CD4-positive, CD25-positive, alpha-beta regulatory T cell (primary cell): Measurements from ENCODE around the gene CLDN20. TPM values are rescaled to one million over a fixed set of nuclear protein-coding genes. Genes with fewer than 3 reads are reported as not detected.
A peak's percentile ranks its signal among the peaks of the same experiment; 100 is the strongest.

ENCODE experiments used
- ATAC-seq, 2 donors: fragments of 150-1000 bp; cut with Tn5 transposase; one replicate each; pipeline ENCODE4 v1.10.0; 2021; ENCODE audit warnings: low read depth in 2 of 2, moderate number of reproducible peaks in 2 of 2, moderate library complexity in 1 of 2
- DNase-seq, 3 donors: peaks; one replicate each; pipeline versions ENCODE4 v3.0.0 to v3.0.0-alpha.2; 2012 to 2022; ENCODE audit warnings: mixed read lengths in 1 of 3
- H3K27ac ChIP-seq: one replicate; pipeline ENCODE4 v1.7.0; 2013; ENCODE audit warnings: mild to moderate bottlenecking, low read length; ENCODE audit not compliant: insufficient read depth, poor library complexity, severe bottlenecking
- H3K27me3 ChIP-seq: one replicate; pipeline ENCODE4 v1.7.0; 2013; ENCODE audit warnings: low read length; ENCODE audit not compliant: control insufficient read depth, insufficient read depth
- H3K36me3 ChIP-seq: one replicate; pipeline ENCODE4 v1.7.0; 2013; ENCODE audit warnings: mild to moderate bottlenecking, low read length, moderate library complexity; ENCODE audit not compliant: control insufficient read depth, insufficient read depth
- H3K4me1 ChIP-seq: 2 replicates; pipeline ENCODE4 v1.7.0; 2013; ENCODE audit warnings: mild to moderate bottlenecking, low read length; ENCODE audit not compliant: insufficient read depth, control insufficient read depth, poor library complexity, severe bottlenecking
- H3K4me3 ChIP-seq: one replicate; pipeline ENCODE4 v1.7.0; 2013; ENCODE audit warnings: low read depth, mild to moderate bottlenecking, low read length, moderate library complexity
- H3K9me3 ChIP-seq, 2 experiments: 1 replicate in 1 of 2; 2 replicates in 1 of 2; pipeline ENCODE4 v1.7.0; 2013; ENCODE audit warnings: low read length in 2 of 2, mild to moderate bottlenecking in 1 of 2, moderate library complexity in 1 of 2; ENCODE audit not compliant: control insufficient read depth in 2 of 2
- H3K27ac Mint-ChIP-seq, 3 donors: one replicate each; pipeline ENCODE4 v1.8.0; 2020 to 2022; ENCODE audit warnings: mild to moderate bottlenecking in 3 of 3, mixed read lengths in 3 of 3, moderate library complexity in 2 of 3
- H3K27me3 Mint-ChIP-seq: one replicate; pipeline ENCODE4 v1.8.0; 2022; ENCODE audit warnings: mild to moderate bottlenecking, mixed read lengths
- H3K36me3 Mint-ChIP-seq: one replicate; pipeline ENCODE4 v1.8.0; 2020; ENCODE audit warnings: mixed read lengths
- H3K4me1 Mint-ChIP-seq, 4 donors: one replicate each; pipeline ENCODE4 v1.8.0; 2020 to 2022; ENCODE audit warnings: mixed read lengths in 4 of 4, mild to moderate bottlenecking in 1 of 4
- H3K4me3 Mint-ChIP-seq, 4 donors: one replicate each; pipeline ENCODE4 v1.8.0; 2020 to 2022; ENCODE audit warnings: mild to moderate bottlenecking in 4 of 4, mixed read lengths in 4 of 4, moderate library complexity in 3 of 4
- H3K9me3 Mint-ChIP-seq, 7 donors: one replicate each; pipeline ENCODE4 v1.8.0; 2020 to 2022; ENCODE audit warnings: mixed read lengths in 7 of 7, mild to moderate bottlenecking in 3 of 7, moderate library complexity in 2 of 7
- polyA plus RNA-seq, 4 donors: library from polyadenylated mRNA; unstranded; fragments of 300-500 nt; fragmentation: Illumina TruSeq; gene quantifications; one replicate each; pipeline ENCODE4 v1.2.3, GENCODE V29; 2021
- total RNA-seq: library from RNA; stranded (reverse); gene quantifications from one replicate; pipeline ENCODE4 v1.2.3, GENCODE V29; 2022

Gene CLDN20
- total and polyA plus RNA-seq, 5 donors from 2014 or later, result not detected

DNA sequence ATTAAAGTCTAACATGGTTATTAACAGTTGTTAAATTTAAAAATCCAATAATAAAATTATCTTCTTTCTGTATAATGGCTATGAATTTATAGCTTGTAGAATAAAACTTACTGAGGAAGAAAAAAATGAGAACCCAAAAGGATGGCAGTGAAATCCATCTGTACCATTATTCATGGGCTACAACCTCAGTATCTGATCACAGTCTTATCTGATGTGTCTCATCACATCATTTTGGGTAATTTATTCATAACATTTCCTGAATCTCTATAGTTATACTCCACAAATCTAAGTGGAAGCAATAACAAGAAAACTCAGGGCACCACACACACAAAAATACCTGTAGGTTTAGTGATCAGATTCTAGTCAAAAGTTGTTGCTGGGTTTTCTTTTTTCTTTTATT, 7.3 kb downstream of the CLDN20 start:
- H3K36me3 Mint-ChIP-seq, result peaks cover 40% of the 10 kb centered on the region
- Histone ChIP-seq H3K27me3 (no peaks in the 10 kb centered on the region), H3K27ac (no peak overlapping the region), H3K4me1 (peaks cover 3% of the 10 kb centered on the region), H3K9me3 (no peaks in the 10 kb centered on the region), H3K36me3 (peaks cover 28% of the 10 kb centered on the region), H3K4me3 (no peak overlapping the region)
- no peak overlapping the region for H3K27ac Mint-ChIP-seq
- peaks cover 18 to 23% (median 20%) of the 10 kb centered on the region in 4 donors for H3K4me1 Mint-ChIP-seq
- no peaks in the 10 kb centered on the region for H3K9me3 Mint-ChIP-seq
- ATAC-seq (no peak), DNase-seq (no peak)
- H3K4me3 Mint-ChIP-seq, result no peak overlapping the region
- no peaks in the 10 kb centered on the region for H3K27me3 Mint-ChIP-seq

DNA sequence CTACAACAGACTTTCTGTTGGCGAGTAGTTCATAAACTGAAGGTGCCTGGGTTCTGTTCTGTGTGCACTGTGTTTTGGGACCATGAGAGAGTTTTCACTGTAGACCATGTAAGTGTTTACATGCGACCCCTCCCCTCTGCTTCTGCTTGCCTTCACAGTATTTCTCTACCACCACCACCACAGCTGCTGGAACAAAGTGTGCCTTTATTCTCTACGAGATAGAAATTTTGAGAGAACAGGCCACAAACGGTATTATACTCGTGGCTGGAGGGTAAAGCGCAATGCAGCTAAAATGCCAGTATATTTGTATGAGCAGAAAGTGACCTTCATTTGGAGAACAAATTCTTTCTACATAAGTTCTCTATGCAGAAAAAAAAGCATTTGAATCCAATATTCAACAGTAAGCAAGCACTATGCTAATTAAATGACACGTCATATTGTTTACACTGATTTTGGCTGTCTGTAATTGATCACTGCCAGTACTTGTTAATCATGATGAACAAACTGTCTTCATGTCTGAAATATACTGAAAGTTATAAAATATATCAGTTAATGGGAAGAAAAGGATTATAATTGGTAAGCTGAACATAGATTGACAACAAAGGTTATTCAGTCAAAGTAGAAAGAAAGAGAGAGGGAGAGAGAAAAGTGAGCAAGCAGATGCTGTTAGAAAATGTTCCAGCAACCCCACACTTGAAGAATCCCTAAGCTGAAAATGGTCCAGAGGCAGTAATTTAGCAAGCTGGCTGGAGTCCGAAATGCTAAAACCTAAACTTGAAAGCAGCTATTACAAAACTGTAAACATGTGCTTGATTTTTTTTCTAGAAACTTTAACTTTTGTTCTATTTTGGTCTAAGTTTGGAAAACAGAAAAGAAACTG, 8.8 kb downstream of the CLDN20 start:
- H3K4me3 Mint-ChIP-seq, result no peak overlapping the region
- Histone ChIP-seq H3K27me3 (no peaks in the 10 kb centered on the region), H3K27ac (no peak overlapping the region), H3K9me3 (no peaks in the 10 kb centered on the region), H3K4me3 (no peak overlapping the region), H3K4me1 (peaks cover 3% of the 10 kb centered on the region), H3K36me3 (peaks cover 29% of the 10 kb centered on the region)
- DNase-seq, result no peak
- H3K36me3 Mint-ChIP-seq, result peaks cover 33% of the 10 kb centered on the region
- no peak for ATAC-seq
- H3K27me3 Mint-ChIP-seq, result no peaks in the 10 kb centered on the region
- H3K27ac Mint-ChIP-seq, result peak overlapping the region; percentile 27 to 65 (median 60)
- H3K4me1 Mint-ChIP-seq, result peaks cover 13 to 26% (median 22%) of the 10 kb centered on the region in 4 donors
- no peaks in the 10 kb centered on the region for H3K9me3 Mint-ChIP-seq

DNA sequence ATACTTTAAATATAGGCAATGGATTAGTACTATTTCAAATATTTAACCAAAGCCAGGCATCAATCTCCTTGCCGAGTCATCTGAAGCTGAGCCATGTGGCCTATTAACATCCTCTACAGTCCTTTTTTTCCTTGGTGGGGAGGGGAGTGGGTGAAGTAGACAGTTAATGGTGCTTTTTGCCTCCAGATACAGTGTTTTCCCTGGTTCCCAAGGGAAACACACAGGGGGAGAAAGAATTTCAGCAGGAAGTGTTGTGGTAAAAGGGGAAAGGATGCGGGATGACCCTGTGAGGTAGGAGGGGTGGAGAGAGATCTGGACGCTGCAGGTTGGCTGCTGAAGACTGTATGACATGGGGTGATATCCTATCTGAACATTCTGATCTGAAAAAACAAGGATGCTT, 9.6 kb downstream of the CLDN20 start:
- no peak for DNase-seq
- no peaks in the 10 kb centered on the region for H3K27me3 ChIP-seq
- no peaks in the 10 kb centered on the region for H3K27me3 Mint-ChIP-seq

DNA sequence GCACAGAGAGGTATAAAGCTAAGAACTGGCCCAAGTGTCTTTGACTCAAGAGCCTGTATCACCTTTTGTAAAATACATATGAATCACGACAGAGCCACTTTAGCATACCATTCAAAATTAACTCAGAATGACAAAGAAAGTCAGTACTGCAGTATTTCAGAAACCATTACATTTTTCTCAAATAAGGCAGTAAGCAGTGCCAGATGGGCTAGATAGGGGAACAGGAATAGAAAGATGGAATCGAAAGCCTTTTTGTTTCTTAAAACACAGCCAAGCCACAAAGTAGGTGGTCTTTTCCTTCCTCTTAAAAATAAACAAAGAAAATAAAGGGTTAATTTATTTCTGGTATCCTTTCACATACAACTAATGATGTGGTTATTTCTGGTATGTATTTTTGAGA, 10.3 kb downstream of the CLDN20 start:
- Histone ChIP-seq H3K36me3 (peaks cover 33% of the 10 kb centered on the region), H3K4me1 (no peaks in the 10 kb centered on the region), H3K4me3 (no peak overlapping the region), H3K27me3 (no peaks in the 10 kb centered on the region), H3K27ac (no peak overlapping the region), H3K9me3 (no peaks in the 10 kb centered on the region)
- H3K36me3 Mint-ChIP-seq, result peaks cover 38% of the 10 kb centered on the region
- ATAC-seq, result no peak
- no peak overlapping the region for H3K4me3 Mint-ChIP-seq
- no peaks in the 10 kb centered on the region for H3K27me3 Mint-ChIP-seq
- peaks cover 11 to 31% (median 20%) of the 10 kb centered on the region in 4 donors for H3K4me1 Mint-ChIP-seq
- H3K27ac Mint-ChIP-seq, result no peak overlapping the region
- H3K9me3 Mint-ChIP-seq, result no peaks in the 10 kb centered on the region
- DNase-seq, result no peak

More for the DNA sequence above, 9.6 kb downstream of the CLDN20 start:
- peak overlapping the region in 2 of 3 donors; percentile 60 to 72 for H3K27ac Mint-ChIP-seq
- Histone ChIP-seq H3K4me3 (no peak overlapping the region), H3K27ac (no peak overlapping the region), H3K36me3 (peaks cover 29% of the 10 kb centered on the region), H3K4me1 (no peaks in the 10 kb centered on the region), H3K9me3 (no peaks in the 10 kb centered on the region)
- no peak for ATAC-seq
- no peaks in the 10 kb centered on the region for H3K9me3 Mint-ChIP-seq
- peaks cover 11 to 26% (median 18%) of the 10 kb centered on the region in 4 donors for H3K4me1 Mint-ChIP-seq
- H3K36me3 Mint-ChIP-seq, result peaks cover 31% of the 10 kb centered on the region
- no peak overlapping the region for H3K4me3 Mint-ChIP-seq

DNA sequence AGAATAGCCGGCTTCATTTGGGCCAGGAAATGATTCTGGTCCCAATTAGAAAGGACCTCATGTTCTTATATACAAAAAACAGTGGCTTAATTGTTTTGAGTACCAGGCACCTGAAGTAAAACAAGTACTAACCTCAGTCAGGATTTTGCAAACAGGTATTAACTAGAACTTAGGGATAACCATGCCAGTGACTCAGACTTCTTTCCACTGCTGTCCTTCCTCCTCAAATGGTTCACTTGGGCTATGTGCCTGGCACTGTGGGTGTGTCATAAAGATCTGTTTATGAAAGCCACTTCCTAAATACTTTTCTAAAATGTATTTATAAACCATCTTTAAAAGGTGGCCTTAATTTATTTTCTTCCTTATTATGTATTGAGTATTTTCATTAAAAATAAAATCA, 10.7 kb downstream of the CLDN20 start:
- Mint-ChIP-seq H3K4me3 (no peak overlapping the region), H3K27ac (peak overlapping the region in 1 of 3 donors; percentile 44), H3K36me3 (peaks cover 38% of the 10 kb centered on the region), H3K4me1 (peaks cover 11 to 31% (median 21%) of the 10 kb centered on the region in 4 donors), H3K27me3 (no peaks in the 10 kb centered on the region), H3K9me3 (no peaks in the 10 kb centered on the region)
- ATAC-seq (no peak), DNase-seq (no peak)
- no peaks in the 10 kb centered on the region for H3K9me3 ChIP-seq
- no peaks in the 10 kb centered on the region for H3K4me1 ChIP-seq
- H3K4me3 ChIP-seq, result no peak overlapping the region
- no peak overlapping the region for H3K27ac ChIP-seq
- H3K36me3 ChIP-seq, result peaks cover 33% of the 10 kb centered on the region
- no peaks in the 10 kb centered on the region for H3K27me3 ChIP-seq

DNA sequence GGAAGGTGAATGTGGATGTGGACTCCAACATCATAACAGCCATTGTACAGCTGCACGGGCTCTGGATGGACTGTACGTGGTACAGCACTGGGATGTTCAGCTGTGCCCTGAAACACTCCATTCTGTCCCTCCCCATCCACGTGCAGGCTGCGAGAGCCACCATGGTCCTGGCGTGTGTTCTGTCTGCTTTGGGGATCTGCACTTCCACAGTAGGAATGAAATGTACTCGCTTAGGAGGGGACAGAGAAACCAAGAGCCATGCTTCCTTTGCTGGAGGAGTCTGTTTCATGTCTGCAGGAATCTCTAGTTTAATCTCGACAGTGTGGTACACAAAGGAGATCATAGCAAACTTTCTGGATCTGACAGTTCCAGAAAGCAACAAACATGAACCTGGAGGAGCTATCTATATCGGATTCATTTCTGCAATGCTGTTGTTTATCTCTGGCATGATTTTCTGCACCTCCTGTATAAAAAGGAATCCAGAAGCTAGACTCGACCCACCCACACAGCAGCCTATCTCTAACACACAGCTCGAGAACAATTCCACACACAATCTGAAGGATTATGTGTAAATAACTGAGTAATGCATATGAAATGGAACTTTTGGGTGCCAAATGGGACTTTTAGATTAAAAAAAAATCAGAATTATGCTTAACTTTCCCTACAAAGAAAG, 12.1 kb downstream of the CLDN20 start:
- Histone ChIP-seq H3K27me3 (no peaks in the 10 kb centered on the region), H3K4me1 (no peaks in the 10 kb centered on the region), H3K9me3 (no peaks in the 10 kb centered on the region), H3K36me3 (peaks cover 34% of the 10 kb centered on the region), H3K27ac (no peak overlapping the region), H3K4me3 (no peak overlapping the region)
- ATAC-seq (no peak), DNase-seq (no peak)
- H3K27ac Mint-ChIP-seq, result peak overlapping the region in 1 of 3 donors; percentile 33
- peaks cover 17 to 29% (median 19%) of the 10 kb centered on the region in 4 donors for H3K4me1 Mint-ChIP-seq
- H3K27me3 Mint-ChIP-seq, result no peaks in the 10 kb centered on the region
- peaks cover 40% of the 10 kb centered on the region for H3K36me3 Mint-ChIP-seq
- H3K9me3 Mint-ChIP-seq, result no peaks in the 10 kb centered on the region
- no peak overlapping the region for H3K4me3 Mint-ChIP-seq

DNA sequence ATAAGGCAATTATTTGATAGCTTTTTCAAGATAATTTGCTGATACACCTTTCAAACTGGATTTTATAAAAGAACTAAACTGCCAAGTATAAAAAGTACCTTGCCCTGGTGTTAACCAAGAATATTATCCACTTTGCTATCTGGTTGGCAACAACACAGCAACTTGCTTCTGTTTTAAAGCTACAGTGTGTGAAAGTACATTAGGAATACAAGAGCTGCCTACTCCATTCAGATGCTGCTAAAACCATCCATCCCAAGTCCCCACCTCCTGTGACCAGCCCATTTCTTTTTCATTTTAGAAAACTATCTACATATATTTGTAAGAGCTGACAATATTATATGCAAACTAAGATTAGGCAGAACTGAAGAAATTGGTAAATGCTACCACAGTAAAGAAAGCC, 12.8 kb downstream of the CLDN20 start:
- H3K36me3 Mint-ChIP-seq, result peaks cover 40% of the 10 kb centered on the region
- no peak overlapping the region for H3K4me3 Mint-ChIP-seq
- ATAC-seq, result no peak

More for the DNA sequence above, 12.8 kb downstream of the CLDN20 start:
- Mint-ChIP-seq H3K9me3 (no peaks in the 10 kb centered on the region), H3K27ac (peak overlapping the region in 1 of 3 donors; percentile 9), H3K4me1 (peaks cover 17 to 29% (median 19%) of the 10 kb centered on the region in 4 donors), H3K27me3 (no peaks in the 10 kb centered on the region)
- no peaks in the 10 kb centered on the region for H3K4me1 ChIP-seq
- H3K36me3 ChIP-seq, result peaks cover 38% of the 10 kb centered on the region
- H3K27me3 ChIP-seq, result no peaks in the 10 kb centered on the region
- no peak overlapping the region for H3K27ac ChIP-seq
- DNase-seq, result no peak
- no peak overlapping the region for H3K4me3 ChIP-seq
- H3K9me3 ChIP-seq, result no peaks in the 10 kb centered on the region
